B cell (primary cell): ENCODE measurements around the gene LZTFL1. TPM values are rescaled to one million over a fixed set of nuclear protein-coding genes. Genes with fewer than 3 reads are reported as not detected.

Experiments
- ATAC-seq: fragments of 200-7000 bp; cut with Tn5 transposase; one replicate; pipeline ENCODE4 v1.10.0; 2021; ENCODE audit warnings: low read depth, mild to moderate bottlenecking, moderate number of reproducible peaks, moderate library complexity
- CTCF ChIA-PET: fragments of 350-600 bp; sonication (Branson Sonifier 250); formaldehyde crosslinking; loops from one replicate; lab custom pipeline; 2021; ENCODE audit warnings: antibody characterized with exemption, inconsistent platforms; lab: Charles Lee
- POLR2A ChIA-PET: fragments of 350-600 bp; sonication (Branson Sonifier 250); formaldehyde crosslinking; loops from one replicate; lab custom pipeline; 2021; ENCODE audit warnings: antibody characterized with exemption; lab: Charles Lee
- DNase-seq: peaks from one replicate; pipeline ENCODE4 v3.0.0; 2013
- H2AFZ ChIP-seq: 2 replicates; pipeline ENCODE4 v1.6.1; 2012; ENCODE audit warnings: mild to moderate bottlenecking, low read depth, low read length; ENCODE audit not compliant: insufficient read depth, poor library complexity, severe bottlenecking
- H3K27ac ChIP-seq, 2 donors: 1 replicate in 1 of 2; 2 replicates in 1 of 2; pipeline ENCODE4 v1.5.1; 2012 to 2013; ENCODE audit warnings: low read length in 2 of 2, mild to moderate bottlenecking in 2 of 2, moderate library complexity in 1 of 2
- H3K27me3 ChIP-seq, 4 experiments: fragments of 200-600 bp in 1 of 4; sonication (generic) in 1 of 4; replicated peaks in 1 of 4; 1 replicate in 2 of 4; 2 replicates in 2 of 4; pipeline versions ENCODE4 v1.6.1 to v1.7.0; 2013 to 2016; ENCODE audit warnings: low read length in 3 of 4, mild to moderate bottlenecking in 2 of 4, mixed read lengths in 1 of 4, moderate library complexity in 1 of 4; ENCODE audit not compliant: insufficient read depth in 4 of 4, control insufficient read depth in 3 of 4; ENCODE audit errors: control extremely low read depth in 1 of 4
- H3K36me3 ChIP-seq, 2 experiments: replicated peaks in 1 of 2; 1 replicate in 1 of 2; 2 replicates in 1 of 2; pipeline versions ENCODE4 v1.6.1 to v1.7.1; 2013; ENCODE audit warnings: low read length in 1 of 2; ENCODE audit not compliant: insufficient read depth in 2 of 2, control insufficient read depth in 1 of 2; ENCODE audit errors: control extremely low read depth in 1 of 2, extremely low read depth in 1 of 2
- H3K4me1 ChIP-seq, 2 donors: fragments of 200-600 bp in 1 of 2; sonication (generic) in 1 of 2; 1 replicate in 1 of 2; 2 replicates in 1 of 2; pipeline versions ENCODE4 v1.5.1 to v1.6.1; 2013 to 2017; ENCODE audit warnings: low read length in 2 of 2; ENCODE audit not compliant: control insufficient read depth in 2 of 2, insufficient read depth in 2 of 2
- H3K4me2 ChIP-seq: replicated peaks from 2 replicates; pipeline ENCODE3; 2012; ENCODE audit warnings: mild to moderate bottlenecking, low read depth, low read length; ENCODE audit not compliant: poor library complexity, severe bottlenecking
- H3K4me3 ChIP-seq, 5 experiments: fragments of 200-600 bp in 1 of 5; sonication (generic) in 1 of 5; 1 replicate in 3 of 5; 2 replicates in 2 of 5; pipeline versions ENCODE4 v1.5.1 to v1.7.0; 2011 to 2016; ENCODE audit warnings: low read length in 4 of 5, mild to moderate bottlenecking in 4 of 5, low read depth in 2 of 5, control low read depth in 1 of 5, moderate library complexity in 1 of 5; ENCODE audit not compliant: insufficient read depth in 1 of 5; ENCODE audit errors: control extremely low read depth in 1 of 5, extremely low read depth in 1 of 5
- H3K79me2 ChIP-seq: fragments of 200-600 bp; sonication (generic); one replicate; pipeline ENCODE4 v1.6.0; 2016; ENCODE audit warnings: low read length; ENCODE audit not compliant: control insufficient read depth, insufficient read depth
- H3K9ac ChIP-seq: fragments of 200-600 bp; sonication (generic); 2 replicates; pipeline ENCODE4 v1.6.1; 2017; ENCODE audit warnings: mild to moderate bottlenecking, low read length, moderate library complexity
- H3K9me3 ChIP-seq, 3 donors: one replicate each; pipeline versions ENCODE4 v1.6.1 to v1.7.1; 2013; ENCODE audit warnings: low read length in 2 of 3; ENCODE audit not compliant: control insufficient read depth in 2 of 3, insufficient read depth in 1 of 3; ENCODE audit errors: control extremely low read depth in 1 of 3
- H4K20me1 ChIP-seq: 2 replicates; pipeline ENCODE4 v1.6.0; 2012; ENCODE audit warnings: mild to moderate bottlenecking, low read length; ENCODE audit not compliant: insufficient read depth, control insufficient read depth, poor library complexity, severe bottlenecking
- H3K27ac Mint-ChIP-seq: one replicate; pipeline ENCODE4 v1.8.0; 2021; ENCODE audit warnings: mixed read lengths
- H3K27me3 Mint-ChIP-seq: one replicate; pipeline ENCODE4 v1.8.0; 2021; ENCODE audit warnings: mixed read lengths
- H3K4me1 Mint-ChIP-seq: one replicate; pipeline ENCODE4 v1.8.0; 2021; ENCODE audit warnings: mixed read lengths
- H3K4me3 Mint-ChIP-seq: one replicate; pipeline ENCODE4 v1.8.0; 2021; ENCODE audit warnings: mixed read lengths
- H3K9me3 Mint-ChIP-seq: one replicate; pipeline ENCODE4 v1.8.0; 2022; ENCODE audit warnings: mixed read lengths; ENCODE audit not compliant: insufficient read depth
- EZH2 ChIP-seq: IDR thresholded peaks from 2 replicates; pipeline ENCODE4 v1.6.1; 2012; ENCODE audit warnings: borderline replicate concordance, low read depth, mild to moderate bottlenecking, moderate library complexity, low read length; ENCODE audit not compliant: insufficient read depth, poor library complexity, severe bottlenecking
- WGBS: methylation state at CpG from one replicate; pipeline ENCODE4 v1.1.5; 2013; ENCODE audit warnings: missing lambda C conversion rate; ENCODE audit not compliant: insufficient coverage; 5-methylcytosine and 5-hydroxymethylcytosine counted together
- intact Hi-C: fragments of 100-400 bp; cut with micrococcal nuclease; formaldehyde crosslinking; loops from one replicate; pipeline ENCODE4 v1.10.0; 2022
- polyA plus RNA-seq: library from polyadenylated mRNA; depleted of rRNA; stranded (reverse); fragments of >200 nt; gene quantifications from 2 replicates; pipeline ENCODE4 v1.2.3, GENCODE V29; 2012
- total RNA-seq, 2 donors: library from RNA; stranded (reverse); fragments of 120-200 nt in 1 of 2; gene quantifications; 1 replicate in 1 of 2; 2 replicates in 1 of 2; pipeline versions ENCODE4 v1.2.3 to v1.2.4, GENCODE V29; 2013 to 2022
- TF ChIP-seq, protein P1 (sequence below): fragments of 200-600 bp; IDR thresholded peaks from one replicate; pipeline ENCODE4 v1.8.0; 2022; ENCODE audit warnings: antibody characterized with exemption, mild to moderate bottlenecking

The LZTFL1 gene
- total and polyA plus RNA-seq, 2 donors (not counting 1 experiment from before 2014, with no cell fraction given) = 16.5 to 17.8 TPM

DNA sequence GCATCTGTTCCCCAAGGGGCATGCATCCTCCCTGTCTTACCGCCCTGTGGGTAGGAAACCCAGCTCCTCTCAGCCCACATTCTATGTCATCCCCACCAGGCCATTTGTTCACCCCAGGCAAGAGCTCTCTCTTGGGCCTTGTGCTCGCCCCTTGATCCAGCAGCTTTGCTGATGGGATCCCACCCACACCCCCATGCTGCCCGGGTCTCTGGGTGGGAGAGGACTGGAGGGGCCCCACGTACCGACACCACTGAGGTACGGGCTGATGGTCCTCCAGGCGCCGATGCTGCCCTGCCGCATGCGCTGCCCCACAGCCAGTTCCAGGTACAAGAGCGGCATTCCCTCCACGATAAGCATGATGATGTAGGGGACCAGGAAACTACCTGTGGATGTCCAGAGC, 60.1 kb downstream of the LZTFL1 start:
- ATAC-seq (no peak), DNase-seq (no peak)
- no peaks in the 10 kb centered on the region for H3K27me3 ChIP-seq
- peaks cover 0 to 4% (median 0%) of the 10 kb centered on the region in 3 donors for H3K9me3 ChIP-seq
- H3K27ac ChIP-seq = no peak overlapping the region
- no peaks in the 10 kb centered on the region for H4K20me1 ChIP-seq
- no peak overlapping the region for H3K4me2 ChIP-seq
- intact Hi-C loops = no loop called here
- no peak overlapping the region for H2AFZ ChIP-seq
- no peak overlapping the region for H3K4me3 Mint-ChIP-seq
- H3K9me3 Mint-ChIP-seq = peaks cover 6% of the 10 kb centered on the region
- TF ChIP-seq, protein P1, sequence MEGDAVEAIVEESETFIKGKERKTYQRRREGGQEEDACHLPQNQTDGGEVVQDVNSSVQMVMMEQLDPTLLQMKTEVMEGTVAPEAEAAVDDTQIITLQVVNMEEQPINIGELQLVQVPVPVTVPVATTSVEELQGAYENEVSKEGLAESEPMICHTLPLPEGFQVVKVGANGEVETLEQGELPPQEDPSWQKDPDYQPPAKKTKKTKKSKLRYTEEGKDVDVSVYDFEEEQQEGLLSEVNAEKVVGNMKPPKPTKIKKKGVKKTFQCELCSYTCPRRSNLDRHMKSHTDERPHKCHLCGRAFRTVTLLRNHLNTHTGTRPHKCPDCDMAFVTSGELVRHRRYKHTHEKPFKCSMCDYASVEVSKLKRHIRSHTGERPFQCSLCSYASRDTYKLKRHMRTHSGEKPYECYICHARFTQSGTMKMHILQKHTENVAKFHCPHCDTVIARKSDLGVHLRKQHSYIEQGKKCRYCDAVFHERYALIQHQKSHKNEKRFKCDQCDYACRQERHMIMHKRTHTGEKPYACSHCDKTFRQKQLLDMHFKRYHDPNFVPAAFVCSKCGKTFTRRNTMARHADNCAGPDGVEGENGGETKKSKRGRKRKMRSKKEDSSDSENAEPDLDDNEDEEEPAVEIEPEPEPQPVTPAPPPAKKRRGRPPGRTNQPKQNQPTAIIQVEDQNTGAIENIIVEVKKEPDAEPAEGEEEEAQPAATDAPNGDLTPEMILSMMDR = no peak
- no peak for TF ChIP-seq EZH2
- H3K27ac Mint-ChIP-seq = no peak overlapping the region
- no peak overlapping the region for H3K9ac ChIP-seq
- POLR2A ChIA-PET = no interaction called here
- no peaks in the 10 kb centered on the region for H3K27me3 Mint-ChIP-seq
- no peaks in the 10 kb centered on the region for H3K79me2 ChIP-seq
- CTCF ChIA-PET = no interaction called here
- H3K4me3 ChIP-seq = no peak overlapping the region
- H3K36me3 ChIP-seq = no peaks in the 10 kb centered on the region
- no peaks in the 10 kb centered on the region for H3K4me1 Mint-ChIP-seq
- WGBS = 99% methylated on average over 7 of the region's 12 CpGs
- H3K4me1 ChIP-seq = no peaks in the 10 kb centered on the region

DNA sequence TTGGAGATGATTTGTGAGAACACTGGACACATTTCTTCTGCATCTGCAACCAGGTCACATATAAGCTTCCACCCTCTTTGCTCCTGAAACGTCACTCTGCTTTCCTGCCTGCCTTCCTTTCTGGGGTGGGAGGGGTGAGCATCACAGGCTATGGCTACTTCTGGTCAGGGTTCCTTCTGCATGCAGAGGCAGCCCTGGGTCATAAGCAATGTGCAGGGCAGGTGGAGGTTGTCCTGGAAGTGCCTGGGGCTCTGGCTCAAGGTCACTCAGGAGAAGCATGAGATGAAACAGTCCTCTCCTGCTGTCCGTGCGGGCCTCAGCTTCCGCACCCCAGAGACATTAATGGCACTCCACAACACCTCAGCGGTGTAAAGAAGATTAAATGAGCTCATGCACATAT, 60.6 kb downstream of the LZTFL1 start:
- Histone ChIP-seq H4K20me1 (no peaks in the 10 kb centered on the region), H3K27ac (no peak overlapping the region), H3K79me2 (no peaks in the 10 kb centered on the region), H3K4me3 (no peak overlapping the region), H3K4me1 (no peaks in the 10 kb centered on the region), H3K36me3 (no peaks in the 10 kb centered on the region), H2AFZ (no peak overlapping the region), H3K4me2 (no peak overlapping the region), H3K9ac (no peak overlapping the region), H3K9me3 (peaks cover 0 to 4% (median 0%) of the 10 kb centered on the region in 3 donors), H3K27me3 (no peaks in the 10 kb centered on the region)
- CTCF ChIA-PET = no interaction called here
- H3K4me1 Mint-ChIP-seq = no peaks in the 10 kb centered on the region
- intact Hi-C loops = no loop called here
- TF ChIP-seq EZH2 = no peak
- TF ChIP-seq, protein P1 = no peak
- H3K27me3 Mint-ChIP-seq = no peaks in the 10 kb centered on the region
- H3K4me3 Mint-ChIP-seq = no peak overlapping the region
- 100% methylated on average over 1 of the region's 5 CpGs for WGBS
- DNase-seq (no peak), ATAC-seq (no peak)
- no peak overlapping the region for H3K27ac Mint-ChIP-seq
- H3K9me3 Mint-ChIP-seq = peaks cover 6% of the 10 kb centered on the region
- POLR2A ChIA-PET = no interaction called here
